Mucosa of stomach (tissue), 1 donor: Measurements from ENCODE around the gene KCNN2.

ENCODE experiments used
- H3K27me3 ChIP-seq: one replicate; pipeline ENCODE4 v1.7.0; 2013; ENCODE audit warnings: mild to moderate bottlenecking, low read length; ENCODE audit not compliant: control insufficient read depth, insufficient read depth
- H3K36me3 ChIP-seq: one replicate; pipeline ENCODE4 v1.7.0; 2013; ENCODE audit warnings: low read length; ENCODE audit not compliant: control insufficient read depth, insufficient read depth
- H3K4me1 ChIP-seq: one replicate; pipeline ENCODE4 v1.7.0; 2013; ENCODE audit warnings: mild to moderate bottlenecking, low read length; ENCODE audit not compliant: control insufficient read depth, insufficient read depth
- H3K4me3 ChIP-seq: one replicate; pipeline ENCODE4 v1.7.0; 2013; ENCODE audit warnings: low read length
- H3K9ac ChIP-seq: one replicate; pipeline ENCODE4 v1.7.0; 2013; ENCODE audit warnings: mild to moderate bottlenecking, low read length, moderate library complexity
- H3K9me3 ChIP-seq: one replicate; pipeline ENCODE4 v1.7.0; 2013; ENCODE audit warnings: mild to moderate bottlenecking, low read length, moderate library complexity; ENCODE audit not compliant: control insufficient read depth
- donor health status: Pancreatic carcinoma.

KCNN2 gene

DNA sequence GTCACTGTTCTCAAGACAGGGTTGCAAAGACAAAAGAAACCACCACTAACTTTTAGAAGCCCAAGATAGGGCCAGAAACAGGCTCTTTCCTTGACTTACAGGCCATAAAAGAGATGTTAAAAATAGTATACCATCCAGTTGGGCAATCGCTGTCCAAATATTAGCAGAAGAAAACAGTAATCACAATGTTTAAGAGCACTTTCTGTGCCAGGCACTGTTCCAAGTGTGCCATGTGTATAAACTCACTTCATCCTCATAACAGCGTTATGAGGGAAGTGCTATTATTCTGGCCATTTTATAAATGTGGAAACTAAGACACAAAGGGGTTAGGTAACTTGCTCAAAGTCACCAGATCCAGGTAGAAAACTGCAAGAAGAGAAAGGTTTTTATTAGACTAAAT, 111.7 kb downstream of the KCNN2 start:
- H3K36me3 ChIP-seq: no peaks in the 10 kb centered on the region
- H3K9me3 ChIP-seq: no peaks in the 10 kb centered on the region

DNA sequence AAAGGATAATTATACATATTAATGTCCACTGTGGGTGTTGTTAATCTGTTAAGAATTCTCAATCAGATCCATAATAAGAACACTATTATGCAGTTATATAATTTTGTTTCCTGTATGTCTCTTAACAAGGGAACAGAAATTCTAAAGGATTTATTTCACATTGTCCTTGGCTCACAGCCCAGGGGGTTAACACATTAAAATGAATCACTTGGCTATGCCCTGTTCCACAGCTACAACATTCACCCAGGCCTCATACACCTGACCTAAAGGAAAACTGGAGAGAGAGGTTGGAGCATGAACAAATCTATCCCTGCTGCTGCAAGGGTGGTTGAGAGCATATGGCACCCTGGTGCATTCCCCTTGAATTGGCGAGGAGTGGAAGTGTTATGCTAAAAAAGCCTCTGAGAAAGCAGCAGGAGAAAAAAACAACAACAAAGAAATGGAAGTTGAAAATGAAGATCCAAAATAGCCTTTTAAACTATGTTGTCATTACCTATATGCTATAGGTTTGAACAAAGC, 116.0 kb downstream of the KCNN2 start:
- Histone ChIP-seq H3K9me3 (no peaks in the 10 kb centered on the region), H3K4me3 (no peak overlapping the region), H3K27me3 (no peaks in the 10 kb centered on the region), H3K9ac (no peak overlapping the region), H3K36me3 (no peaks in the 10 kb centered on the region), H3K4me1 (peaks cover 4% of the 10 kb centered on the region)

More for the DNA sequence above, 111.7 kb downstream of the KCNN2 start:
- peaks cover 4% of the 10 kb centered on the region for H3K4me1 ChIP-seq
- H3K27me3 ChIP-seq: no peaks in the 10 kb centered on the region
- H3K9ac ChIP-seq: no peak overlapping the region
- H3K4me3 ChIP-seq: no peak overlapping the region

DNA sequence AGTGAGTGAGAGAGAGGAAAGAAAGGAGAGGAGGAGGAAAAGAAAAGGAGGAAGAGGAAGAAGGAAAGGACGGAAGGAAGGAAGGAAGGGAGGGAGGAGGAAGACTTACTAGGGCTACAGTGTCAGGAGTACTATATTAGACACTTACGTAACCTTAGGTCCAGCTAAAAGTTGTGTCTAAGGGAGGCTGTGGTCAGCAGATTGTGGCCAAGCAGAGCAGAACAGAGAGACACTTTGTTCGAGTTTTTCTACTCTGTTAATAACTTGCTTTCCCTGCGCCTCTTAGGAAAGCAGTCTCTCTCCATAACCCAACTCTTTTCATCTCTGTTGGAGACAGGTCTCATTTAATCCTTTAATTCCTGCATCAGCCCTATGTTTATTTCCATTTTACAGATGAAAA, 138.9 kb downstream of the KCNN2 start:
- no peaks in the 10 kb centered on the region for H3K36me3 ChIP-seq
- no peak overlapping the region for H3K4me3 ChIP-seq
- no peaks in the 10 kb centered on the region for H3K9me3 ChIP-seq
- no peak overlapping the region for H3K9ac ChIP-seq
- H3K27me3 ChIP-seq: no peaks in the 10 kb centered on the region
- no peaks in the 10 kb centered on the region for H3K4me1 ChIP-seq

DNA sequence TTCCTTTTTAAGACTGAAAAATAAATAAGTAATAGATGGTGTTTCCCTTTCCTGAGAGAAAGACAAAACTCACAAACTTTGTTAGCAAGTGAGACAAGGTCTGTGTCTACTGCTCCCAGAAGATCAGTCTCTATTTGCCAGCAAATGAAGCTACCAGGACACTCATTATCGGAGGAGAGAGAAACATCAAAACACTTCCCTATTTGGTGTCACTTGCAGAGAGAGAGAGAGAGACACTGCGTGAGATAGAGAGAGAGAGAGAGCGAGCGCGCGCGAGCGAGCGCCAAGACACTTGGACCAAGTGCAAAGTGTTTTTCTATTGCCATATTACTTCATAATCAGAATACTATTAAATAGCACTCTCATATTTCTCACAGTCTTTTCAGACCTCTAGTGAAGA, 142.7 kb downstream of the KCNN2 start:
- no peaks in the 10 kb centered on the region for H3K27me3 ChIP-seq
- H3K9ac ChIP-seq: no peak overlapping the region
- no peaks in the 10 kb centered on the region for H3K4me1 ChIP-seq
- H3K36me3 ChIP-seq: no peaks in the 10 kb centered on the region
- H3K4me3 ChIP-seq: no peak overlapping the region
- H3K9me3 ChIP-seq: no peaks in the 10 kb centered on the region

DNA sequence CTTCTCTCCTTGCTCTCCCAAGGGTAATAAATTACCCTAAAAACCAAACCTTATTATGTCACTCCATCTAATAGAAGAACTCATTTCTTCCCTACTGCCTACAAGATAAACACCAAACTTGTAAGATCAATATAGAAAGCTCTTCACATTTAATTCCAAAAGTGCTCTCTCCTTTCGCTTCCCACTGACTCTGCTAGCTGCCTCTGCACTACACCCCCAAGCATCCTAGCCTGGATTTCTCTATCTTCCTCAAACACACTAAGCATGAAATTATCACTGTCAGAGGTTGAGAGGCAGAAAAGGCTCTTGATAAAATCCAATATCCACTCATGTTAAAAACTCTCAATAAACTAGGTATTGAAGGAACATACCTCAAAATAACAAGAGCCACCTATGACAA, 162.4 kb downstream of the KCNN2 start:
- Histone ChIP-seq H3K9ac (no peak overlapping the region), H3K9me3 (no peaks in the 10 kb centered on the region), H3K36me3 (no peaks in the 10 kb centered on the region), H3K4me1 (peaks cover 2% of the 10 kb centered on the region), H3K4me3 (no peak overlapping the region), H3K27me3 (no peaks in the 10 kb centered on the region)

DNA sequence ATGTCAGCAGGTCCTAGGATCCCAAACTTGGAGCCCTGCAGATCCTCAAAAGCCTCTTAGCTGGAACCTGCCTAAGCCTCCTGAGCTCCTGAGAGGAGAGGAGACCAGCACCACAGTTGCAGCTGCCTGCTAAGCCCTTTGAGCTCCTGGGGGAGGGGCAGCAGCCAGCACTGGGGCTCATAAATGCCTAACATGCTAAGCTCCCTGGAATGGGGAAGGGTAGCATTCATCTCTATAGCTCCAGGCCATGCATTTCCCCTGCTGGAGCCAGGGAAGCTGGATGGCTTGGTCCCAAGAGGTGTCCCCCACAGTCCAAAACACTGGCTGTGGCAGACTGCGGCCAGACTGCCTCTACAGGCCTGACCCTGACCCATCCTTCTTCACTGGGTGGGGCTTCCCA, 182.7 kb downstream of the KCNN2 start:
- Histone ChIP-seq H3K9ac (no peak overlapping the region), H3K27me3 (no peaks in the 10 kb centered on the region), H3K4me1 (no peaks in the 10 kb centered on the region), H3K9me3 (no peaks in the 10 kb centered on the region), H3K36me3 (no peaks in the 10 kb centered on the region), H3K4me3 (no peak overlapping the region)
